GM12878 (cell line): Measurements from ENCODE around the gene ATP4B. TPM values are rescaled to one million over a fixed set of nuclear protein-coding genes. Genes with fewer than 3 reads are reported as not detected.

Source experiments
- BACH1 ChIP-seq: fragments of 450-650 bp; IDR thresholded peaks from 2 replicates; pipeline ENCODE4 v1.6.1; 2017; ENCODE audit warnings: mild to moderate bottlenecking, borderline replicate concordance
- EZH2 ChIP-seq: IDR thresholded peaks from 2 replicates; pipeline ENCODE4 v1.6.1; 2012; ENCODE audit warnings: low read depth, mild to moderate bottlenecking, control low read depth, inconsistent platforms, low read length, borderline replicate concordance; ENCODE audit not compliant: control insufficient read depth
- GATAD2B ChIP-seq: fragments of 450-650 bp; conservative IDR thresholded peaks from 2 replicates; pipeline ENCODE4 v1.6.1; 2017; ENCODE audit warnings: low read depth, mild to moderate bottlenecking, moderate library complexity
- HDAC2 ChIP-seq: fragments of 200-600 bp; sonication (generic); IDR thresholded peaks from 2 replicates; pipeline ENCODE4 v1.6.1; 2017
- HDGF ChIP-seq: fragments of 450-650 bp; IDR thresholded peaks from 2 replicates; pipeline ENCODE4 v1.6.1; 2016; ENCODE audit warnings: antibody characterized with exemption
- NR2F1 ChIP-seq: fragments of 450-650 bp; conservative IDR thresholded peaks from 2 replicates; pipeline ENCODE4 v1.6.1; 2017; ENCODE audit warnings: mild to moderate bottlenecking
- ZZZ3 ChIP-seq: IDR thresholded peaks from 2 replicates; pipeline ENCODE4 v1.6.1; 2011; ENCODE audit warnings: low read depth; ENCODE audit not compliant: control insufficient read depth, insufficient read length
- polyA plus RNA-seq, 11 experiments: library from polyadenylated mRNA; depleted of rRNA in 4 of 11; unstranded in 6 of 11; stranded (reverse) in 5 of 11; fragments of >200 nt; fragmentation: Nextera tagmentation in 4 of 11; fragmentation: Illumina TruSeq in 1 of 11; extraction: Ambion mirVana in 4 of 11; extraction: Trizol in 1 of 11; gene quantifications; 1 replicate in 1 of 11; 2 replicates in 10 of 11; pipeline versions ENCODE4 v1.2.1 to v1.2.3, GENCODE V29; 2011 to 2016; ENCODE audit warnings: inconsistent platforms in 2 of 11, missing spikeins in 2 of 11, low read depth in 1 of 11
- total RNA-seq, 4 experiments: library from RNA; depleted of rRNA in 3 of 4; stranded (reverse); fragments of >200 nt in 3 of 4; fragmentation: Illumina TruSeq in 1 of 4; extraction: Trizol in 1 of 4; gene quantifications; 2 replicates each; pipeline versions ENCODE4 v1.2.1 to v1.2.3, GENCODE V29; 2013 to 2021
- TF ChIP-seq, protein P1 (sequence below): fragments of 150-350 bp; IDR thresholded peaks from 2 replicates; pipeline ENCODE4 v1.6.1; 2016; ENCODE audit warnings: low read depth, low read length
- TF ChIP-seq, protein P2 (sequence below): fragments of 450-650 bp; IDR thresholded peaks from 2 replicates; pipeline ENCODE4 v1.6.1; 2017; ENCODE audit warnings: mild to moderate bottlenecking, low read depth, inconsistent platforms; ENCODE audit not compliant: poor library complexity, severe bottlenecking
- TF ChIP-seq, protein P3 (sequence below): IDR thresholded peaks from 2 replicates; pipeline ENCODE4 v1.6.1; 2011; ENCODE audit warnings: borderline replicate concordance, low read depth, mild to moderate bottlenecking, moderate library complexity, low read length; ENCODE audit not compliant: insufficient read depth, poor library complexity, severe bottlenecking
- TF ChIP-seq, protein P4 (sequence below), 3 experiments: IDR thresholded peaks in 2 of 3; conservative IDR thresholded peaks in 1 of 3; 2 replicates each; pipeline ENCODE4 v1.5.1; 2011; ENCODE audit warnings: low read depth in 3 of 3, low read length in 3 of 3, mild to moderate bottlenecking in 3 of 3, control low read depth in 2 of 3, moderate library complexity in 2 of 3, inconsistent platforms in 1 of 3, mixed read lengths in 1 of 3; ENCODE audit not compliant: control insufficient read depth in 2 of 3, insufficient read depth in 1 of 3; ENCODE audit errors: extremely low read depth in 1 of 3

ATP4B gene
- total and polyA plus RNA-seq, 10 of the 15 experiments (the other 5 are each of a cell fraction or from before 2014, with no cell fraction given), result 0.05 to 0.33 (median 0.20) TPM; not detected in 4

DNA sequence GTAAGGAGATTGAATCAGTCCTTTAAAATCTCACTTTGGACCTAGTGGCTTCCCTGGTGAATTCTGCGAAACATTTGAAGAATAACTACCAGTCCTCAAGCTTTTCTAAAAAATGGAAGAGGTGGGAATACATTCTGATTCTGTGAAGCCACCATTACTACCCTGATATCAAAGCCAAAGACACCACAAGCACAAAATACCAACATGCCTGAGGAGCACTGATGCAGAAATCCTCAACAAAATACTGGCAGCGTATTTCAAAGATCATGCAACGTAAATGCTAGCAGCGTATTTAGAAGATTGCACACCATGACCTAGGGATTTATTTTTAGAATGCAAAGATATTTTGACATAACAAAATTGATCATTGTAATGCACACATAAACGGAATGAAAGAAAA, 14.4 kb downstream of the ATP4B start (continued):
- TF ChIP-seq, protein P1, sequence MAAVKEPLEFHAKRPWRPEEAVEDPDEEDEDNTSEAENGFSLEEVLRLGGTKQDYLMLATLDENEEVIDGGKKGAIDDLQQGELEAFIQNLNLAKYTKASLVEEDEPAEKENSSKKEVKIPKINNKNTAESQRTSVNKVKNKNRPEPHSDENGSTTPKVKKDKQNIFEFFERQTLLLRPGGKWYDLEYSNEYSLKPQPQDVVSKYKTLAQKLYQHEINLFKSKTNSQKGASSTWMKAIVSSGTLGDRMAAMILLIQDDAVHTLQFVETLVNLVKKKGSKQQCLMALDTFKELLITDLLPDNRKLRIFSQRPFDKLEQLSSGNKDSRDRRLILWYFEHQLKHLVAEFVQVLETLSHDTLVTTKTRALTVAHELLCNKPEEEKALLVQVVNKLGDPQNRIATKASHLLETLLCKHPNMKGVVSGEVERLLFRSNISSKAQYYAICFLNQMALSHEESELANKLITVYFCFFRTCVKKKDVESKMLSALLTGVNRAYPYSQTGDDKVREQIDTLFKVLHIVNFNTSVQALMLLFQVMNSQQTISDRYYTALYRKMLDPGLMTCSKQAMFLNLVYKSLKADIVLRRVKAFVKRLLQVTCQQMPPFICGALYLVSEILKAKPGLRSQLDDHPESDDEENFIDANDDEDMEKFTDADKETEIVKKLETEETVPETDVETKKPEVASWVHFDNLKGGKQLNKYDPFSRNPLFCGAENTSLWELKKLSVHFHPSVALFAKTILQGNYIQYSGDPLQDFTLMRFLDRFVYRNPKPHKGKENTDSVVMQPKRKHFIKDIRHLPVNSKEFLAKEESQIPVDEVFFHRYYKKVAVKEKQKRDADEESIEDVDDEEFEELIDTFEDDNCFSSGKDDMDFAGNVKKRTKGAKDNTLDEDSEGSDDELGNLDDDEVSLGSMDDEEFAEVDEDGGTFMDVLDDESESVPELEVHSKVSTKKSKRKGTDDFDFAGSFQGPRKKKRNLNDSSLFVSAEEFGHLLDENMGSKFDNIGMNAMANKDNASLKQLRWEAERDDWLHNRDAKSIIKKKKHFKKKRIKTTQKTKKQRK, result no peak
- TF ChIP-seq BACH1 (no peak), HDGF (no peak), NR2F1 (no peak), ZZZ3 (no peak), GATAD2B (no peak), EZH2 (no peak), HDAC2 (no peak)
- TF ChIP-seq, protein P2, sequence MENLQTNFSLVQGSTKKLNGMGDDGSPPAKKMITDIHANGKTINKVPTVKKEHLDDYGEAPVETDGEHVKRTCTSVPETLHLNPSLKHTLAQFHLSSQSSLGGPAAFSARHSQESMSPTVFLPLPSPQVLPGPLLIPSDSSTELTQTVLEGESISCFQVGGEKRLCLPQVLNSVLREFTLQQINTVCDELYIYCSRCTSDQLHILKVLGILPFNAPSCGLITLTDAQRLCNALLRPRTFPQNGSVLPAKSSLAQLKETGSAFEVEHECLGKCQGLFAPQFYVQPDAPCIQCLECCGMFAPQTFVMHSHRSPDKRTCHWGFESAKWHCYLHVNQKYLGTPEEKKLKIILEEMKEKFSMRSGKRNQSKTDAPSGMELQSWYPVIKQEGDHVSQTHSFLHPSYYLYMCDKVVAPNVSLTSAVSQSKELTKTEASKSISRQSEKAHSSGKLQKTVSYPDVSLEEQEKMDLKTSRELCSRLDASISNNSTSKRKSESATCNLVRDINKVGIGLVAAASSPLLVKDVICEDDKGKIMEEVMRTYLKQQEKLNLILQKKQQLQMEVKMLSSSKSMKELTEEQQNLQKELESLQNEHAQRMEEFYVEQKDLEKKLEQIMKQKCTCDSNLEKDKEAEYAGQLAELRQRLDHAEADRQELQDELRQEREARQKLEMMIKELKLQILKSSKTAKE, result no peak
- TF ChIP-seq, protein P3, sequence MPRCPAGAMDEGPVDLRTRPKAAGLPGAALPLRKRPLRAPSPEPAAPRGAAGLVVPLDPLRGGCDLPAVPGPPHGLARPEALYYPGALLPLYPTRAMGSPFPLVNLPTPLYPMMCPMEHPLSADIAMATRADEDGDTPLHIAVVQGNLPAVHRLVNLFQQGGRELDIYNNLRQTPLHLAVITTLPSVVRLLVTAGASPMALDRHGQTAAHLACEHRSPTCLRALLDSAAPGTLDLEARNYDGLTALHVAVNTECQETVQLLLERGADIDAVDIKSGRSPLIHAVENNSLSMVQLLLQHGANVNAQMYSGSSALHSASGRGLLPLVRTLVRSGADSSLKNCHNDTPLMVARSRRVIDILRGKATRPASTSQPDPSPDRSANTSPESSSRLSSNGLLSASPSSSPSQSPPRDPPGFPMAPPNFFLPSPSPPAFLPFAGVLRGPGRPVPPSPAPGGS, result no peak
- TF ChIP-seq, protein P4, sequence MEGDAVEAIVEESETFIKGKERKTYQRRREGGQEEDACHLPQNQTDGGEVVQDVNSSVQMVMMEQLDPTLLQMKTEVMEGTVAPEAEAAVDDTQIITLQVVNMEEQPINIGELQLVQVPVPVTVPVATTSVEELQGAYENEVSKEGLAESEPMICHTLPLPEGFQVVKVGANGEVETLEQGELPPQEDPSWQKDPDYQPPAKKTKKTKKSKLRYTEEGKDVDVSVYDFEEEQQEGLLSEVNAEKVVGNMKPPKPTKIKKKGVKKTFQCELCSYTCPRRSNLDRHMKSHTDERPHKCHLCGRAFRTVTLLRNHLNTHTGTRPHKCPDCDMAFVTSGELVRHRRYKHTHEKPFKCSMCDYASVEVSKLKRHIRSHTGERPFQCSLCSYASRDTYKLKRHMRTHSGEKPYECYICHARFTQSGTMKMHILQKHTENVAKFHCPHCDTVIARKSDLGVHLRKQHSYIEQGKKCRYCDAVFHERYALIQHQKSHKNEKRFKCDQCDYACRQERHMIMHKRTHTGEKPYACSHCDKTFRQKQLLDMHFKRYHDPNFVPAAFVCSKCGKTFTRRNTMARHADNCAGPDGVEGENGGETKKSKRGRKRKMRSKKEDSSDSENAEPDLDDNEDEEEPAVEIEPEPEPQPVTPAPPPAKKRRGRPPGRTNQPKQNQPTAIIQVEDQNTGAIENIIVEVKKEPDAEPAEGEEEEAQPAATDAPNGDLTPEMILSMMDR (IDR thresholded peaks at IDR 0.05 in 2 of 3, conservative IDR thresholded peaks at IDR 0.05 in 1 of 3; ENCODE audit: control insufficient read depth in 2 of 3, extremely low read depth in 1 of 3, insufficient read depth in 1 of 3, low read depth in 3 of 3, low read length in 3 of 3), result no peak
